Mucosa of stomach (tissue), 1 donor: Measurements from ENCODE around the gene RNF123.

Experiments
- H3K27me3 ChIP-seq: one replicate; pipeline ENCODE4 v1.7.0; 2013; ENCODE audit warnings: mild to moderate bottlenecking, low read length; ENCODE audit not compliant: control insufficient read depth, insufficient read depth
- H3K36me3 ChIP-seq: one replicate; pipeline ENCODE4 v1.7.0; 2013; ENCODE audit warnings: low read length; ENCODE audit not compliant: control insufficient read depth, insufficient read depth
- H3K4me1 ChIP-seq: one replicate; pipeline ENCODE4 v1.7.0; 2013; ENCODE audit warnings: mild to moderate bottlenecking, low read length; ENCODE audit not compliant: control insufficient read depth, insufficient read depth
- H3K4me3 ChIP-seq: one replicate; pipeline ENCODE4 v1.7.0; 2013; ENCODE audit warnings: low read length
- H3K9ac ChIP-seq: one replicate; pipeline ENCODE4 v1.7.0; 2013; ENCODE audit warnings: mild to moderate bottlenecking, low read length, moderate library complexity
- H3K9me3 ChIP-seq: one replicate; pipeline ENCODE4 v1.7.0; 2013; ENCODE audit warnings: mild to moderate bottlenecking, low read length, moderate library complexity; ENCODE audit not compliant: control insufficient read depth
- donor health status: Pancreatic carcinoma.

Gene RNF123

DNA sequence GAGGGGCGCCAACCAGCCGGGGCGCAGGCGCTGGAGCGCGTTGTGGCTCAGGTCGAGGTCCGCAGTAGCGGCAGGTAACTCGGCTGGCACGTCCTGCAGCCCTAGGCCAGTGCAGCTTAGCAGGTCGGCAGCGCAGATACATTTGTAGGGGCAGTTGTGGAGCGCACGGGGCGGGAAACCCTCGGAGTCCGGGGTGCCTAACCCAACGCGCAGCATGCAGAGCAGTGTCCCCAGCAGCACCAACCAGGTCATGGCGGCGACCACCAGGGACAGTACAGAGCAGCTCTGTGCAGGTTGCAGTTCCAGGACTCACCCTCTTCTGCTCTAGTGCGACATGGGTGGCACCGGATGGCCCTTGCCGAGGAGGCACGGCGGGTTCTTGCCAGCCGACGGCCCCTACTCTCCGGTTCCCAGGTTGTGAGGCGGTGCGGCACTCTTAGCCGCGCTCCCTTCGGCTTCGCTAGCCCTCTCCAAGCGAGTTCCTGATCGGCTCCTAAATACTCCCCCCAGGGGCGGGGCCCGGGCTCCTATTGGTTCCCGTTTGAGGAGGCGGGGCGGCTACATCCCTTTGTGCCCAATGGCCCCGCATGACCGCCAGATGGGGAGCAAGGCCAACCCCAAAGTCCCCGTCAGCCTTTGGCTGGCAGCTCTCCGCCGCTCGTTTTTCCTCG is 30.0 kb downstream of the RNF123 start, which contains the start of gene AMIGO3:
AMIGO3 (minus strand) TSS at position 471 of the 671 bp plus-strand sequence; CDS start at position 252, 219 bp downstream.
- Histone ChIP-seq H3K27me3 (no peaks in the 10 kb centered on the region), H3K9me3 (no peaks in the 10 kb centered on the region), H3K4me3 (peak within 1 kb of the TSS; percentile 31), H3K4me1 (peaks cover 47% of the 10 kb centered on the region), H3K9ac (peak within 1 kb of the TSS; percentile 10), H3K36me3 (peaks cover 15% of the 10 kb centered on the region)

DNA sequence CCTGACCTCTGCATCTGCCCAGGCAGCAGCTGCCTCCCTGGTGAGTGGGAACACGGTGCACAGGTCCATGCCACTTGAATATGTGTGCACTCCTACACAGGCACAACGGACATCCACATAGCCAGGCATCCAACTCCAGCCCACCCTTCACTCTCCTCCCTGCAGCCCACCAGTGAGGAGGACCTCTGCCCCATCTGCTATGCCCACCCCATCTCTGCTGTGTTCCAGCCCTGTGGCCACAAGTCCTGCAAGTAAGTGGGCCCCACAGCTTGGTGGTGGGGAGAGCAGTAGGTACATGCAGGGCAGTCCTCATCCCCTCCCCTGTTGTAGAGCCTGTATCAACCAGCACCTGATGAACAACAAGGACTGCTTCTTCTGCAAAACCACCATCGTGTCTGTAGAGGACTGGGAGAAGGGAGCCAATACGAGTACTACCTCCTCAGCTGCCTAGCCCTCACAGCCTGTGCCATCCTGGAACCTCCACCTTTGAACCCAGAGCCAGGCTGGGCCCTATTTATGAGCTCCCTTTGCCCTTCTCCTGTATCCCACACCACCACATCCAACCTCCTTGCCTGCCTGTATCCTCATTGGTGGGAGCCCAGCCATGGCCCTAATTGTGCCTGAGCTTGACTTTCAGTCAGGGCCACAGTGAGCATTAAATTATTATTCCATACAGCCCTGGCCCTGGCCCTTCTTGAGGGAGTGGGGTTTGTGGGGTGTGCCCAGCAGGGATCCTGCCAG is 31.7 kb downstream of the RNF123 start:
- peaks cover 15% of the 10 kb centered on the region for H3K36me3 ChIP-seq
- no peaks in the 10 kb centered on the region for H3K9me3 ChIP-seq
- no peak overlapping the region for H3K9ac ChIP-seq
- H3K27me3 ChIP-seq = no peaks in the 10 kb centered on the region
- H3K4me1 ChIP-seq = peaks cover 55% of the 10 kb centered on the region
- no peak overlapping the region for H3K4me3 ChIP-seq

DNA sequence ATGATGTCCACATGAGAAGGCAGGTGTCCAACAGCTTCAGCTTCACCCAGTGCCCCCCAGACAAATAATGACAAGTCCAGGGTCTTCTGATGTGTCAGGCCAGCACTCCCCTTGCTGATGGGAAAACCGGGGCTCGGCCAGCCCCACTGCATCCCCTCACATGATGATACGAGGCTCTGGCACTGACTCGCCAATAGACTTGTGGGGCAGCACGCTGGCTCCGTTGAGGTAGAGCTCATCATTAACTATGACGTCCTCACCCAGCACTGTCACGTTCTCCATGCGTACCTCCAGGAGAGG is 32.2 kb downstream of the RNF123 start:
- no peak overlapping the region for H3K9ac ChIP-seq
- peaks cover 15% of the 10 kb centered on the region for H3K36me3 ChIP-seq
- no peaks in the 10 kb centered on the region for H3K27me3 ChIP-seq
- H3K4me3 ChIP-seq = no peak overlapping the region
- H3K9me3 ChIP-seq = no peaks in the 10 kb centered on the region
- H3K4me1 ChIP-seq = peaks cover 61% of the 10 kb centered on the region

DNA sequence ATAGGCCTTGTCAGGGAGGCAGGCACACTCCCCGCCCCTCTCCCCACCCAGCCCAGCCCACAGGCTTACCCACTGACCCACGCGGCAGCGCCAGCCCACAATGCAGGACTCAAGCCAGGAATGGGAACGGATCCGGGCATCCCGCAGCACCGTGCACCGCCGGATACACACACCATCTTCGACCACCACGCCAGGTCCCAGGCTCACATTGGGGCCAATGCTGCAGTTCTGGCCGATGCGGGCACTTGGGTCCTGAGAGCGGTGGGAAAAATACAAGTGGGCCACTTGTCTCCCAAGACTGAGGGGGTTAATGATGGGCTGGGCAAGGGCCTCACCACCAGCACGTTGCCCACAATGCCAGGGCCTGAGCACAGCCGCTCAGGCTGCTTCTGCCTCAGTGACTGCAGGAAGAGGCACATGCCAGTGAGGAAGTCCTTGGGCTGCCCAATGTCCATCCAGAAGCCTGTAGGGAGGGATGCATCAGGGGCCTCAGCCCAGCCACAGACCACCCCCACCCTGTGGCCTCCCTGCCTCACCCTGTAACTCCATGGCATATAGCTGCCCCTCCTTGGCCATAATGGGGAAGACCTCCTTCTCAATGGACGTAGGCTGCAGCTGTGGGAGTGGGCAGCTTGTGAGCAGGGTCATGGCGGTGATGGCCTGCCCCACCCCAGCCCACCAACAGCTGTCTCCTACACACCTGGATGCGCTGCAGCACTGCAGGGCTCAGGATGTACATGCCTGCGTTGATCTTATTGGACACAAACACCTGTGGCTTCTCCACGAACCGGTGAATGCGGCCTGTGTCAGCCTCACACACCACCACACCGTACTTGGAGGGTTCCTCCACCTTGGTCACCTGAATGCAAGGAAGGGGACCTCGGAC is 32.8 kb downstream of the RNF123 start:
- Histone ChIP-seq H3K4me1 (peaks cover 66% of the 10 kb centered on the region), H3K27me3 (no peaks in the 10 kb centered on the region), H3K36me3 (peaks cover 15% of the 10 kb centered on the region), H3K9ac (peak overlapping the region; percentile 94), H3K9me3 (no peaks in the 10 kb centered on the region), H3K4me3 (peak overlapping the region; percentile 87)

DNA sequence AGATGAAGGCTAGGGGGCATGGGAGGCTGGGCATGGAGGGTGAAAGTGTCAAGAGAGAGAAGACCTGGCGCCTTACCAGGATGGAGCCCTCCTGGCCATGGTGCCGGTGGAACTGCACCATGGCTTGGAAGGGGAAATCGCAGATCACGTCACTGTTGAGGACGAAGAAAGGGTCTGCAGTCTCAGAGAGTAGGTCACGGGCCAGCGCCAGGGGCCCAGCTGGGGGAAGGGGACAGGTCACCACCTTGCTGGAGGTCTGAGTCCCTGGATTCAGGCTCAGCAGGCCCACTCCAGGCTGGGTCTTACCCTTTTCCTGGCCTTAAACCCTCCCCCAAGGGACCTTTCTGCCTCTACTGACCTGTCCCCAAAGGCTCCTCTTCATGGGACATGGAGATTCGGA is 33.5 kb downstream of the RNF123 start:
- Histone ChIP-seq H3K9ac (peak overlapping the region; percentile 94), H3K4me3 (peak overlapping the region; percentile 87), H3K9me3 (no peaks in the 10 kb centered on the region), H3K27me3 (no peaks in the 10 kb centered on the region), H3K36me3 (peaks cover 15% of the 10 kb centered on the region), H3K4me1 (peaks cover 65% of the 10 kb centered on the region)

DNA sequence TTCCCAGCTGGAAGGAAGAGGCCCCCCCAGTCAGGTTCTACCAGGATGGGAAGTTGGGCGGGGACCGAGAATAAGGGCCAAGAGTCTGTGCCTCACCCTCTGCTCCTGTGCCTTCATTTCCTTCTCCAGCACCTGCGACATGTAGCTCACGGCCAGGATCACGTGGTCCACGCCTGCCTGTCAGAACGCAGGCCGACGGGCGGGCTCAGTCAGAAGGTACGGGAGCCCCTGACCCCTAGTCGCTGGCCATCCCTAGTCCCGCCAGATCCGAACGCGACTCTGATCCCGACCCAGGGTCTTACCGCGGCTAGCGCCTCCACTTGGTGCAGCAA is 33.9 kb downstream of the RNF123 start:
- Histone ChIP-seq H3K4me1 (peaks cover 61% of the 10 kb centered on the region), H3K27me3 (no peaks in the 10 kb centered on the region), H3K9ac (peak overlapping the region; percentile 94), H3K4me3 (peak overlapping the region; percentile 87), H3K9me3 (no peaks in the 10 kb centered on the region), H3K36me3 (peaks cover 15% of the 10 kb centered on the region)

DNA sequence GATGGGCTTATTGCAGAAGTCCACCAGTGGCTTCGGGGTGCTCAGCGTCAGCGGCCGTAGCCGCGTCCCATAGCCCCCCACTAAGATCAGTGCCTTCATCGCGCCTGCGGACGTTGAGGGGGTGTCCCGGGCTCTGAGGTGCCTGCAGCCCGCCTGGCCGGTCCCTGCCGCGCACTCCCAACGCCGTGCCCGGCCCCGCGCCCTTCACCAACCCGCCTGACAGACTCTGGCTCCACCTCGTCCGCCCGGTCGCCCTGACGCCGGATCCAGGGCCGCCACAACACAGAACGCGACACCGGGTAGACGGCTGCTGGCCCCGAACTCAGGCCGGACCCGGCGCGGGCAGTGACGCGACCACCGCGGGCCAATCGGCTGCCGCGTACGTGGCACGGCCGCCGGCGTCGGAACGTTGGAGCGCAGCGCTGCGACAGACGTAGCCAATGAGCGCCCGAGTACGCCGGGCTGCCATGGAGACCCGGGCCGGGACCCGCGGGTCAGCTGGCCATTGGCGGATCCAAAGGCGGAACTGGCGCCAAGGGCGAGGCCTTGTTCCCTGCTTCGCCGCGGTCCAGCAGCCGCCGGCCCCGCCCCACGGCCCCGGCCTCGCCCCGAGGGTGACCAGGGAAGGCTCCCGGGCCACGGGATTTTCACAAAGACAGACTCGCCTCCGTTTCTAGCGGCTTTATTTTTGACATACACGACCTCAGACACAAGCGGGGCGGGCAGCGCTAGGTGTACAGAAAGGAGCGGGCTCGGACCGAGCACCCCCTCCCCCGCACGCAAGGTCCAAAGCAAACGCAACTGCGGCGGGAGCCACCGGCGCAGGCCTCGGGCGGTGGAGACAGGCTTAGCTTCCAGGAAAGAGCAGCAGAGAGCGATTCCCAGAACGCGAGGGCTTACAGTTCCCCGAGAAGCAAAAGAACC is 34.5 kb downstream of the RNF123 start, which contains the start of gene GMPPB:
GMPPB (minus strand) TSS at position 324 of the 924 bp plus-strand sequence; CDS start at position 99, 225 bp downstream.
- H3K4me1 ChIP-seq = peaks cover 55% of the 10 kb centered on the region
- peak within 1 kb of the TSS; percentile 87 for H3K4me3 ChIP-seq
- no peaks in the 10 kb centered on the region for H3K27me3 ChIP-seq
- H3K36me3 ChIP-seq = peaks cover 15% of the 10 kb centered on the region
- H3K9ac ChIP-seq = peak within 1 kb of the TSS; percentile 94
- H3K9me3 ChIP-seq = no peaks in the 10 kb centered on the region

DNA sequence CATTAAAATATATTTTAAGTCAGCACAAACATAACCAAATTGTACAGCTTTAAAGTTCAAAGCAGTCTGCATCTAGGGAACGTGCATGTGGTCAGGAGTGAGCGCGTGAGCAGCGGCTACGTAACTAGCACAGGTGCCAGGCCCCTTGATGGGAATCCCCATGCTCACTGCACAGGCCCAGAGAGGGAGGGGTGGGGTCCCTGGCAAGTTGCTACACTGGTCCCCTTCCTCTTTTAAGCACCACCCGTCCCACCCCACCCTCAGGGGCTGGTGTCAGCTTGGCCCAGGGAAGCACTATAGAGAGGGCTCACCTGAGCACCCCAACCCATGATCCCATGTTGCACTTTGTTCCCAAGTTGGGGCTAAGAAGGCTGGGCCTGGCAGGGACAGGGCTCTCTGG is 35.2 kb downstream of the RNF123 start:
- Histone ChIP-seq H3K27me3 (no peaks in the 10 kb centered on the region), H3K9ac (peak overlapping the region; percentile 79), H3K36me3 (peaks cover 15% of the 10 kb centered on the region), H3K4me3 (peak overlapping the region; percentile 60), H3K9me3 (no peaks in the 10 kb centered on the region), H3K4me1 (peaks cover 51% of the 10 kb centered on the region)

DNA sequence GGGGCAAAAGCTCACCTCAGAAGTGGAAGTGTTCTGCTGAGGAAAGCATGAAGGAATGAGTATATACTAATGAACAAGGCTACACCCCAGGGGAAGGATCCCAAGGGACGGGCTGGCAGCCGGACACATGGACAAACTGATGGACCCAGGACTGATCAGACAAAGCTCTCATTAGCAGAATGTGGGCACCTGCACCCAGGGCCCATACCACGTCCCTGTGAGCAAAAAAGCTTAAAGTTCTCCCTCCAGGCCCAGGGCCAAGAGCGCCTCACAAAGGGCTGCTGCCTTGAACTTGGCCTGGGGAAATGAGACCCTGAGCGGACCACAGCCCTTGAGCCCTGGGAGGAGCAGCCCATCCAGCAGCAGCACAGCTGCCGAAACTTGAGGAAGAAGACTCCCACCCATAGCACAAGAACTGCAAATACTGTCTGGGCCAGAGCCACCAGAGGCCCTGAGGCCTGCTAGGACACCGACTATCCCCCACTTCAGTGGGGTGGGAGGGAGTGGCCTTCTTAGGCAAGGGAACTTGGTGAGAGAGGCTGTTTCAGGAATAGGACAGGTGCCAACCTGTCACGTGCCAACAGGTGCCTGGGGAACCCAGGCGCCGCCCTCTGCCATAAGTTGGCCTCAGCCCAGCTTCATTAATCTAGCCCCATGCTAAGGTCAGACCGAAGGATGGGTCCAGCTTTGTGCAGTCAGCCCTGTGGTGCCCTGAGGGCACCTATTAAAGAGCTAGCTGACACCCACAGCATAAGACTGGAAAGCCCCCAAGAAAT is 36.7 kb downstream of the RNF123 start:
- Histone ChIP-seq H3K9ac (no peak overlapping the region), H3K4me1 (peaks cover 42% of the 10 kb centered on the region), H3K27me3 (no peaks in the 10 kb centered on the region), H3K36me3 (peaks cover 12% of the 10 kb centered on the region), H3K9me3 (no peaks in the 10 kb centered on the region), H3K4me3 (no peak overlapping the region)

DNA sequence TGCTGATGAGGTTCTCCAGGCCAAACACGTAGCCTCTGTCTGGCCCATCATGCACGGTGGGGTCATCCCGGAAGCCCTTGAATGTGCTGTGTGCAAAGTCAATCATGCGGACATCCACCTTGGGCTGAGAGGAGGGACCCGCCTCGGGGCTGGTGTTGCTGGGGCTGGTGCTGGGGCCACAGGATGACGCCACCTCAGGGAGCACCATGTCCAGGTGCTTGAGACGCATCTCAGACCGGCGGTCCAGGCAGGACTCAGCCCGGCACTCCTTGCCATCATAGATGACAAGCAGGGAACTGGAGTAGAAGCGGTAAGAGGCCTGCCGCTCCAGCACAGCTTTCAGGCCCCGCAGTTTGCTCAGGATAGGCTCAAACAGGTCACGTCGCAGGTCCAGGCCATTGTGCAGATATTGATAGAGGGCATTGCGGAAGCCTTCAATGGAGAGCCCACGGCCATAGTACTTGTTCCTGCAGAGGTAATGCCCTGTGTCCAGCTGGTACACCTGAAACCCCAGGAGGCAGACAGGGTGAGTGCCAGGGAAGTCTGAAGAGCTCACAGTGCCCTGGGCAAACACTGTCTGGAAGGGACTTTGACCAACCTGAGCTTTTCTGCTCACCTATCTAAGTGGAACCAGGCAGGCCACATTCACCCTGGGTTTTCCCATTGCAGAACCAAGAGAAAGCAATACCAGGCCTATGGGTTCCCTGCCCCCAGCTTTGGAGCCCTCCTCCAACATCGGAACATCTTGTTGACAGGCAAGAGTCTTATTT is 38.0 kb downstream of the RNF123 start:
- H3K9ac ChIP-seq = no peak overlapping the region
- H3K36me3 ChIP-seq = peaks cover 7% of the 10 kb centered on the region
- no peaks in the 10 kb centered on the region for H3K27me3 ChIP-seq
- H3K9me3 ChIP-seq = no peaks in the 10 kb centered on the region
- H3K4me1 ChIP-seq = peaks cover 37% of the 10 kb centered on the region
- H3K4me3 ChIP-seq = no peak overlapping the region
